Measurements from ENCODE around the gene CLVS2. TPM values are rescaled to one million over a fixed set of nuclear protein-coding genes. Genes with fewer than 3 reads are reported as not detected.

Gene CLVS2
- total and polyA plus RNA-seq, 10 donors = not detected

- Histone ChIP-seq H3K4me3 (no peak overlapping the region), H3K27me3 (replicated peaks in 1 of 7) (no peaks in the 10 kb centered on the region), H3K36me3 (no peaks in the 10 kb centered on the region), H3K9me3 (no peaks in the 10 kb centered on the region), H3K27ac (no peak overlapping the region), H3K4me1 (no peaks in the 10 kb centered on the region)
- intact Hi-C loops (cut with DNase I; ENCODE audit: low total_unique reads) = no loop called here
- TF ChIP-seq POLR2AphosphoS5 (IDR thresholded peaks at IDR 0.05) = no peak
- no peak for TF ChIP-seq POLR2A (IDR thresholded peaks at IDR 0.05)
- TF ChIP-seq, protein P1, sequence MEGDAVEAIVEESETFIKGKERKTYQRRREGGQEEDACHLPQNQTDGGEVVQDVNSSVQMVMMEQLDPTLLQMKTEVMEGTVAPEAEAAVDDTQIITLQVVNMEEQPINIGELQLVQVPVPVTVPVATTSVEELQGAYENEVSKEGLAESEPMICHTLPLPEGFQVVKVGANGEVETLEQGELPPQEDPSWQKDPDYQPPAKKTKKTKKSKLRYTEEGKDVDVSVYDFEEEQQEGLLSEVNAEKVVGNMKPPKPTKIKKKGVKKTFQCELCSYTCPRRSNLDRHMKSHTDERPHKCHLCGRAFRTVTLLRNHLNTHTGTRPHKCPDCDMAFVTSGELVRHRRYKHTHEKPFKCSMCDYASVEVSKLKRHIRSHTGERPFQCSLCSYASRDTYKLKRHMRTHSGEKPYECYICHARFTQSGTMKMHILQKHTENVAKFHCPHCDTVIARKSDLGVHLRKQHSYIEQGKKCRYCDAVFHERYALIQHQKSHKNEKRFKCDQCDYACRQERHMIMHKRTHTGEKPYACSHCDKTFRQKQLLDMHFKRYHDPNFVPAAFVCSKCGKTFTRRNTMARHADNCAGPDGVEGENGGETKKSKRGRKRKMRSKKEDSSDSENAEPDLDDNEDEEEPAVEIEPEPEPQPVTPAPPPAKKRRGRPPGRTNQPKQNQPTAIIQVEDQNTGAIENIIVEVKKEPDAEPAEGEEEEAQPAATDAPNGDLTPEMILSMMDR (IDR thresholded peaks at IDR 0.05 in 8 of 11, conservative IDR thresholded peaks at IDR 0.05 in 3 of 11) = no peak
- WGBS, 5 donors = 76 to 81% (median 78%) methylated on average over 2 of the region's 2 CpGs
- DNase-seq = no peak
Measured at GRCh38 chr6:123074616-123075015, 78.6 kb downstream of the CLVS2 start.

GRCh38 chr6:123085403-123085802 is 89.4 kb downstream of the CLVS2 start:
- H3K4me1 ChIP-seq = no peaks in the 10 kb centered on the region
- no peak for TF ChIP-seq POLR2AphosphoS5 (IDR thresholded peaks at IDR 0.05)
- TF ChIP-seq POLR2A (IDR thresholded peaks at IDR 0.05) = no peak
- TF ChIP-seq, protein P1 (IDR thresholded peaks at IDR 0.05 in 8 of 11, conservative IDR thresholded peaks at IDR 0.05 in 3 of 11) = no peak
- intact Hi-C loops (cut with DNase I; ENCODE audit: low total_unique reads) = no loop called here
- no peak overlapping the region for H3K27ac ChIP-seq
- no peak for DNase-seq
- peaks cover 0 to 7% (median 0%) of the 10 kb centered on the region in 8 donors for H3K9me3 ChIP-seq
- no peak overlapping the region for H3K4me3 ChIP-seq
- no peaks in the 10 kb centered on the region for H3K27me3 ChIP-seq (replicated peaks in 1 of 7)
- WGBS, 5 donors = 66 to 82% (median 75%) methylated on average over 5 of the region's 5 CpGs
- H3K36me3 ChIP-seq = no peaks in the 10 kb centered on the region

DNA sequence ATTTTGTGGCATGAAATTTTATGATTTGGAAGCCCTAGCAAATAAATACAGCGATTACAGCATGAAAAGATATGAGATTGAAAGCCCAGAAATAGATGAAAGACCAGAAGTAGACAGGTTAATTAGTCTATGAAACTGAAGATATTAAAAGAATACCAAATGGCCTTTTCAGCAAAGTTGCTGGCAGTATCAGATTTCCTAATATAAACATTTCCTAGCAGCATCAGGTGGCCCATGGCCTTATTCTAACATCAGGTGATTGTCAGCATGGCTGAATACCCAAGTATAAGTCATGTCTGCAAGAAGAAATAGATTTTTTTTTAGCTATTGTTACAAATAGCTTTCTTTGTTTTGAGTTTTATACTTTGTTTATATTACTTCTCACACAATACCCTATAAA is 93.2 kb downstream of the CLVS2 start:
- Histone ChIP-seq H3K27me3 (replicated peaks in 1 of 7) (no peaks in the 10 kb centered on the region), H3K9me3 (no peaks in the 10 kb centered on the region), H3K27ac (no peak overlapping the region), H3K36me3 (no peaks in the 10 kb centered on the region), H3K4me1 (no peaks in the 10 kb centered on the region), H3K4me3 (no peak overlapping the region)
- 66 to 73% (median 67%) methylated on average over 1 of the region's 1 CpG for WGBS, 5 donors
- intact Hi-C loops (cut with DNase I; ENCODE audit: low total_unique reads) = no loop called here
- TF ChIP-seq POLR2AphosphoS5 (IDR thresholded peaks at IDR 0.05) = no peak
- TF ChIP-seq, protein P1 (IDR thresholded peaks at IDR 0.05 in 8 of 11, conservative IDR thresholded peaks at IDR 0.05 in 3 of 11) = no peak
- TF ChIP-seq POLR2A (IDR thresholded peaks at IDR 0.05) = no peak
- no peak for DNase-seq

GRCh38 chr6:123091091-123091895 is 95.3 kb downstream of the CLVS2 start:
- intact Hi-C loops (cut with DNase I; ENCODE audit: low total_unique reads) = no loop called here

More at GRCh38 chr6:123091091-123091895, 95.3 kb downstream of the CLVS2 start:
- Histone ChIP-seq H3K4me3 (no peak overlapping the region), H3K27ac (no peak overlapping the region), H3K9me3 (no peaks in the 10 kb centered on the region), H3K27me3 (replicated peaks in 1 of 7) (no peaks in the 10 kb centered on the region), H3K4me1 (no peaks in the 10 kb centered on the region), H3K36me3 (no peaks in the 10 kb centered on the region)
- DNase-seq = no peak
- WGBS, 5 donors = 84 to 92% (median 87%) methylated on average over 2 of the region's 2 CpGs
- no peak for TF ChIP-seq POLR2AphosphoS5 (IDR thresholded peaks at IDR 0.05)
- TF ChIP-seq POLR2A (IDR thresholded peaks at IDR 0.05) = no peak
- TF ChIP-seq, protein P1 (IDR thresholded peaks at IDR 0.05 in 8 of 11, conservative IDR thresholded peaks at IDR 0.05 in 3 of 11) = no peak
